GM23338 (cell line): ENCODE data around the gene PLXNB2. TPM values are rescaled to one million over a fixed set of nuclear protein-coding genes. Genes with fewer than 3 reads are reported as not detected.

Experiments
- ATAC-seq: fragments of 200-7000 bp; cut with Tn5 transposase; 3 replicates; pipeline ENCODE4 v1.9.1; 2020
- DNase-seq: peaks from one replicate; pipeline ENCODE4 v3.0.0-alpha.2; 2015; ENCODE audit warnings: low spot score
- H2AFZ ChIP-seq: fragments of 200-600 bp; sonication (generic); 2 replicates; pipeline ENCODE4 v1.8.0; 2016; ENCODE audit warnings: antibody characterized with exemption, mild to moderate bottlenecking, moderate library complexity
- H3F3A ChIP-seq: fragments of 200-600 bp; sonication (generic); replicated peaks from 2 replicates; pipeline ENCODE4 v1.8.0; 2017; ENCODE audit warnings: antibody characterized with exemption, mixed run types, low read depth
- H3K27ac ChIP-seq: fragments of 200-600 bp; sonication (generic); 2 replicates; pipeline ENCODE4 v1.6.1; 2016; ENCODE audit warnings: low read depth
- H3K27me3 ChIP-seq: fragments of 200-600 bp; sonication (generic); 2 replicates; pipeline ENCODE4 v1.8.0; 2016; ENCODE audit warnings: mild to moderate bottlenecking, mixed run types, moderate library complexity; ENCODE audit not compliant: insufficient read depth
- H3K36me3 ChIP-seq: fragments of 200-600 bp; sonication (generic); 2 replicates; pipeline ENCODE4 v1.8.0; 2016; ENCODE audit warnings: mild to moderate bottlenecking; ENCODE audit not compliant: insufficient read depth
- H3K4me1 ChIP-seq: fragments of 200-600 bp; sonication (generic); 2 replicates; pipeline ENCODE4 v1.8.0; 2016; ENCODE audit warnings: mild to moderate bottlenecking, moderate library complexity; ENCODE audit not compliant: insufficient read depth
- H3K4me2 ChIP-seq: fragments of 200-600 bp; sonication (generic); 2 replicates; pipeline ENCODE4 v1.7.1; 2017; ENCODE audit warnings: mixed run types
- H3K4me3 ChIP-seq: fragments of 200-600 bp; sonication (generic); 2 replicates; pipeline ENCODE4 v1.6.1; 2016; ENCODE audit warnings: mixed run types
- H3K79me2 ChIP-seq: fragments of 200-600 bp; sonication (generic); replicated peaks from 2 replicates; pipeline ENCODE4 v1.8.0; 2017; ENCODE audit warnings: mild to moderate bottlenecking; ENCODE audit not compliant: insufficient read depth
- H3K9me2 ChIP-seq: fragments of 200-600 bp; sonication (generic); 2 replicates; pipeline ENCODE4 v1.8.0; 2017; ENCODE audit not compliant: insufficient read depth
- H4K20me1 ChIP-seq: fragments of 200-600 bp; sonication (generic); replicated peaks from 2 replicates; pipeline ENCODE4 v1.8.0; 2017; ENCODE audit warnings: mild to moderate bottlenecking; ENCODE audit not compliant: insufficient read depth
- H3K27ac Mint-ChIP-seq: 2 replicates; pipeline ENCODE4 v1.8.0; 2020; ENCODE audit warnings: inconsistent platforms, mild to moderate bottlenecking, moderate library complexity, mixed read lengths
- H3K27me3 Mint-ChIP-seq: 3 replicates; pipeline ENCODE4 v1.8.0; 2022; ENCODE audit warnings: low read depth, mild to moderate bottlenecking, moderate library complexity, mixed read lengths, inconsistent platforms; ENCODE audit not compliant: insufficient read depth, poor library complexity
- H3K36me3 Mint-ChIP-seq: 3 replicates; pipeline ENCODE4 v1.8.0; 2021; ENCODE audit warnings: low read depth, mild to moderate bottlenecking, inconsistent platforms, moderate library complexity, mixed read lengths
- H3K4me1 Mint-ChIP-seq: 3 replicates; pipeline ENCODE4 v1.8.0; 2020; ENCODE audit warnings: mild to moderate bottlenecking, inconsistent platforms, mixed read lengths
- H3K4me3 Mint-ChIP-seq: 3 replicates; pipeline ENCODE4 v1.8.0; 2021; ENCODE audit warnings: moderate library complexity, mild to moderate bottlenecking, inconsistent platforms, mixed read lengths
- H3K9me3 Mint-ChIP-seq: 3 replicates; pipeline ENCODE4 v1.8.0; 2020; ENCODE audit warnings: moderate library complexity, mild to moderate bottlenecking, inconsistent platforms, mixed read lengths
- CREB1 ChIP-seq: fragments of 250-450 bp; sonication (Bioruptor Pico); IDR thresholded peaks from 2 replicates; pipeline ENCODE4 v1.5.0; 2020; ENCODE audit warnings: low read depth, mild to moderate bottlenecking, moderate library complexity
- ETS1 ChIP-seq: IDR thresholded peaks from 2 replicates; pipeline ENCODE4 v1.6.1; 2016; ENCODE audit warnings: antibody characterized with exemption
- JUNB ChIP-seq: IDR thresholded peaks from one replicate; pipeline ENCODE4 v1.6.1; 2016; ENCODE audit warnings: antibody characterized with exemption; ENCODE audit not compliant: unreplicated experiment
- NANOG ChIP-seq: IDR thresholded peaks from 2 replicates; pipeline ENCODE4 v1.6.1; 2016; ENCODE audit warnings: antibody characterized with exemption, borderline replicate concordance
- POLR2AphosphoS5 ChIP-seq: IDR thresholded peaks from 2 replicates; pipeline ENCODE4 v1.6.1; 2016; ENCODE audit warnings: antibody characterized with exemption, low read depth
- REST ChIP-seq: IDR thresholded peaks from one replicate; pipeline ENCODE4 v1.6.1; 2018; ENCODE audit warnings: antibody characterized with exemption; ENCODE audit not compliant: unreplicated experiment
- STAT1 ChIP-seq: IDR thresholded peaks from one replicate; pipeline ENCODE4 v1.6.1; 2016; ENCODE audit warnings: antibody characterized with exemption; ENCODE audit not compliant: unreplicated experiment
- ZNF114 ChIP-seq: fragments of 250-450 bp; sonication (Bioruptor Pico); IDR thresholded peaks from 2 replicates; pipeline ENCODE4 v1.5.0; 2020; ENCODE audit warnings: mild to moderate bottlenecking, moderate library complexity
- ZNF331 ChIP-seq: fragments of 250-450 bp; sonication (Bioruptor Pico); IDR thresholded peaks from 2 replicates; pipeline ENCODE4 v1.5.0; 2020; ENCODE audit warnings: low read depth, mild to moderate bottlenecking, moderate library complexity
- polyA plus RNA-seq: library from polyadenylated mRNA; unstranded; fragments of >200 nt; fragmentation: Nextera tagmentation; extraction: Ambion mirVana; gene quantifications from 2 replicates; pipeline ENCODE4 v1.2.1, GENCODE V29; 2016
- total RNA-seq: library from RNA; depleted of rRNA; stranded (reverse); fragments of >200 nt; shearing (Covaris generic); gene quantifications from 2 replicates; pipeline ENCODE4 v1.2.3, GENCODE V29; 2014
- TF ChIP-seq, protein P1 (sequence below): fragments of 250-450 bp; sonication (Bioruptor Pico); IDR thresholded peaks from 2 replicates; pipeline ENCODE4 v1.5.0; 2020; ENCODE audit warnings: mild to moderate bottlenecking, moderate library complexity
- TF ChIP-seq, protein P2 (sequence below), 2 experiments: fragments of 200-600 bp in 1 of 2; sonication (generic) in 1 of 2; conservative IDR thresholded peaks; 2 replicates each; pipeline versions ENCODE4 v1.5.1 to v1.6.1; 2016 to 2017; ENCODE audit warnings: antibody characterized with exemption in 2 of 2, low read depth in 2 of 2, mild to moderate bottlenecking in 2 of 2, moderate library complexity in 1 of 2

The PLXNB2 gene
- total and polyA plus RNA-seq, 2 experiments from 2014 or later, result 29.1 to 66.3 TPM

- TF ChIP-seq, protein P1, sequence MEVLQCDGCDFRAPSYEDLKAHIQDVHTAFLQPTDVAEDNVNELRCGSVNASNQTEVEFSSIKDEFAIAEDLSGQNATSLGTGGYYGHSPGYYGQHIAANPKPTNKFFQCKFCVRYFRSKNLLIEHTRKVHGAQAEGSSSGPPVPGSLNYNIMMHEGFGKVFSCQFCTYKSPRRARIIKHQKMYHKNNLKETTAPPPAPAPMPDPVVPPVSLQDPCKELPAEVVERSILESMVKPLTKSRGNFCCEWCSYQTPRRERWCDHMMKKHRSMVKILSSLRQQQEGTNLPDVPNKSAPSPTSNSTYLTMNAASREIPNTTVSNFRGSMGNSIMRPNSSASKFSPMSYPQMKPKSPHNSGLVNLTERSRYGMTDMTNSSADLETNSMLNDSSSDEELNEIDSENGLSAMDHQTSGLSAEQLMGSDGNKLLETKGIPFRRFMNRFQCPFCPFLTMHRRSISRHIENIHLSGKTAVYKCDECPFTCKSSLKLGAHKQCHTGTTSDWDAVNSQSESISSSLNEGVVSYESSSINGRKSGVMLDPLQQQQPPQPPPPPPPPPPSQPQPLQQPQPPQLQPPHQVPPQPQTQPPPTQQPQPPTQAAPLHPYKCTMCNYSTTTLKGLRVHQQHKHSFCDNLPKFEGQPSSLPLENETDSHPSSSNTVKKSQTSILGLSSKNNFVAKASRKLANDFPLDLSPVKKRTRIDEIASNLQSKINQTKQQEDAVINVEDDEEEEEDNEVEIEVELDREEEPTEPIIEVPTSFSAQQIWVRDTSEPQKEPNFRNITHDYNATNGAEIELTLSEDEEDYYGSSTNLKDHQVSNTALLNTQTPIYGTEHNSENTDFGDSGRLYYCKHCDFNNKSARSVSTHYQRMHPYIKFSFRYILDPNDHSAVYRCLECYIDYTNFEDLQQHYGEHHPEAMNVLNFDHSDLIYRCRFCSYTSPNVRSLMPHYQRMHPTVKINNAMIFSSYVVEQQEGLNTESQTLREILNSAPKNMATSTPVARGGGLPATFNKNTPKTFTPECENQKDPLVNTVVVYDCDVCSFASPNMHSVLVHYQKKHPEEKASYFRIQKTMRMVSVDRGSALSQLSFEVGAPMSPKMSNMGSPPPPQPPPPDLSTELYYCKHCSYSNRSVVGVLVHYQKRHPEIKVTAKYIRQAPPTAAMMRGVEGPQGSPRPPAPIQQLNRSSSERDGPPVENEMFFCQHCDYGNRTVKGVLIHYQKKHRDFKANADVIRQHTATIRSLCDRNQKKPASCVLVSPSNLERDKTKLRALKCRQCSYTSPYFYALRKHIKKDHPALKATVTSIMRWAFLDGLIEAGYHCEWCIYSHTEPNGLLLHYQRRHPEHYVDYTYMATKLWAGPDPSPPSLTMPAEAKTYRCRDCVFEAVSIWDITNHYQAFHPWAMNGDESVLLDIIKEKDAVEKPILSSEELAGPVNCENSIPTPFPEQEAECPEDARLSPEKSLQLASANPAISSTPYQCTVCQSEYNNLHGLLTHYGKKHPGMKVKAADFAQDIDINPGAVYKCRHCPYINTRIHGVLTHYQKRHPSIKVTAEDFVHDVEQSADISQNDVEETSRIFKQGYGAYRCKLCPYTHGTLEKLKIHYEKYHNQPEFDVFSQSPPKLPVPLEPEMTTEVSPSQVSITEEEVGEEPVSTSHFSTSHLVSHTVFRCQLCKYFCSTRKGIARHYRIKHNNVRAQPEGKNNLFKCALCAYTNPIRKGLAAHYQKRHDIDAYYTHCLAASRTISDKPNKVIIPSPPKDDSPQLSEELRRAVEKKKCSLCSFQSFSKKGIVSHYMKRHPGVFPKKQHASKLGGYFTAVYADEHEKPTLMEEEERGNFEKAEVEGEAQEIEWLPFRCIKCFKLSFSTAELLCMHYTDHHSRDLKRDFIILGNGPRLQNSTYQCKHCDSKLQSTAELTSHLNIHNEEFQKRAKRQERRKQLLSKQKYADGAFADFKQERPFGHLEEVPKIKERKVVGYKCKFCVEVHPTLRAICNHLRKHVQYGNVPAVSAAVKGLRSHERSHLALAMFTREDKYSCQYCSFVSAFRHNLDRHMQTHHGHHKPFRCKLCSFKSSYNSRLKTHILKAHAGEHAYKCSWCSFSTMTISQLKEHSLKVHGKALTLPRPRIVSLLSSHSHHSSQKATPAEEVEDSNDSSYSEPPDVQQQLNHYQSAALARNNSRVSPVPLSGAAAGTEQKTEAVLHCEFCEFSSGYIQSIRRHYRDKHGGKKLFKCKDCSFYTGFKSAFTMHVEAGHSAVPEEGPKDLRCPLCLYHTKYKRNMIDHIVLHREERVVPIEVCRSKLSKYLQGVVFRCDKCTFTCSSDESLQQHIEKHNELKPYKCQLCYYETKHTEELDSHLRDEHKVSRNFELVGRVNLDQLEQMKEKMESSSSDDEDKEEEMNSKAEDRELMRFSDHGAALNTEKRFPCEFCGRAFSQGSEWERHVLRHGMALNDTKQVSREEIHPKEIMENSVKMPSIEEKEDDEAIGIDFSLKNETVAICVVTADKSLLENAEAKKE, result no peak
Measured at GRCh38 chr22:50278461-50278860, 29.0 kb downstream of the PLXNB2 start (continued).

- Histone ChIP-seq H3K79me2 (no peaks in the 10 kb centered on the region), H3K4me3 (no peak overlapping the region), H3K27ac (no peak overlapping the region), H3K27me3 (peaks cover 2% of the 10 kb centered on the region; the same call in 1 of the 2 replicates), H2AFZ (no peak overlapping the region), H3K4me2 (no peak overlapping the region), H3K36me3 (0 out of 2 replicates have a peak, but pooled peaks cover 8% of the 10 kb centered on the region), H3K9me2 (no peaks in the 10 kb centered on the region), H4K20me1 (no peaks in the 10 kb centered on the region), H3F3A (no peaks in the 10 kb centered on the region), H3K4me1 (no peaks in the 10 kb centered on the region)
- DNase-seq (no peak), ATAC-seq (no peak)
- no peak overlapping the region for H3K4me3 Mint-ChIP-seq
- peaks cover 10% of the 10 kb centered on the region for H3K27me3 Mint-ChIP-seq
- H3K36me3 Mint-ChIP-seq, result peaks cover 70% of the 10 kb centered on the region
- no peak overlapping the region for H3K27ac Mint-ChIP-seq
- H3K4me1 Mint-ChIP-seq, result no peaks in the 10 kb centered on the region
- peaks cover 18% of the 10 kb centered on the region for H3K9me3 Mint-ChIP-seq
- no peak for TF ChIP-seq ZNF114 (CRISPR knock-in tag)
- TF ChIP-seq CREB1, result no peak
- no peak for TF ChIP-seq NANOG
- TF ChIP-seq STAT1, result no peak
- no peak for TF ChIP-seq ETS1
- TF ChIP-seq, protein P2, sequence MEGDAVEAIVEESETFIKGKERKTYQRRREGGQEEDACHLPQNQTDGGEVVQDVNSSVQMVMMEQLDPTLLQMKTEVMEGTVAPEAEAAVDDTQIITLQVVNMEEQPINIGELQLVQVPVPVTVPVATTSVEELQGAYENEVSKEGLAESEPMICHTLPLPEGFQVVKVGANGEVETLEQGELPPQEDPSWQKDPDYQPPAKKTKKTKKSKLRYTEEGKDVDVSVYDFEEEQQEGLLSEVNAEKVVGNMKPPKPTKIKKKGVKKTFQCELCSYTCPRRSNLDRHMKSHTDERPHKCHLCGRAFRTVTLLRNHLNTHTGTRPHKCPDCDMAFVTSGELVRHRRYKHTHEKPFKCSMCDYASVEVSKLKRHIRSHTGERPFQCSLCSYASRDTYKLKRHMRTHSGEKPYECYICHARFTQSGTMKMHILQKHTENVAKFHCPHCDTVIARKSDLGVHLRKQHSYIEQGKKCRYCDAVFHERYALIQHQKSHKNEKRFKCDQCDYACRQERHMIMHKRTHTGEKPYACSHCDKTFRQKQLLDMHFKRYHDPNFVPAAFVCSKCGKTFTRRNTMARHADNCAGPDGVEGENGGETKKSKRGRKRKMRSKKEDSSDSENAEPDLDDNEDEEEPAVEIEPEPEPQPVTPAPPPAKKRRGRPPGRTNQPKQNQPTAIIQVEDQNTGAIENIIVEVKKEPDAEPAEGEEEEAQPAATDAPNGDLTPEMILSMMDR (conservative IDR thresholded peaks at IDR 0.05; ENCODE audit: low read depth in 2 of 2), result no peak
- no peak for TF ChIP-seq ZNF331
- TF ChIP-seq JUNB, result no peak
- TF ChIP-seq POLR2AphosphoS5, result no peak
- no peak for TF ChIP-seq REST
Measured at GRCh38 chr22:50277761-50278160, 29.7 kb downstream of the PLXNB2 start.
